ENCODE data around the gene NEO1. TPM values are rescaled to one million over a fixed set of nuclear protein-coding genes. Genes with fewer than 3 reads are reported as not detected.

Gene NEO1
- total RNA-seq, 4 donors from 2014 or later = 12.7 to 30.5 (median 16.4) TPM

GRCh38 chr15:73019601-73020146, 32.6 kb upstream of the NEO1 start:
- TF ChIP-seq, protein P1, sequence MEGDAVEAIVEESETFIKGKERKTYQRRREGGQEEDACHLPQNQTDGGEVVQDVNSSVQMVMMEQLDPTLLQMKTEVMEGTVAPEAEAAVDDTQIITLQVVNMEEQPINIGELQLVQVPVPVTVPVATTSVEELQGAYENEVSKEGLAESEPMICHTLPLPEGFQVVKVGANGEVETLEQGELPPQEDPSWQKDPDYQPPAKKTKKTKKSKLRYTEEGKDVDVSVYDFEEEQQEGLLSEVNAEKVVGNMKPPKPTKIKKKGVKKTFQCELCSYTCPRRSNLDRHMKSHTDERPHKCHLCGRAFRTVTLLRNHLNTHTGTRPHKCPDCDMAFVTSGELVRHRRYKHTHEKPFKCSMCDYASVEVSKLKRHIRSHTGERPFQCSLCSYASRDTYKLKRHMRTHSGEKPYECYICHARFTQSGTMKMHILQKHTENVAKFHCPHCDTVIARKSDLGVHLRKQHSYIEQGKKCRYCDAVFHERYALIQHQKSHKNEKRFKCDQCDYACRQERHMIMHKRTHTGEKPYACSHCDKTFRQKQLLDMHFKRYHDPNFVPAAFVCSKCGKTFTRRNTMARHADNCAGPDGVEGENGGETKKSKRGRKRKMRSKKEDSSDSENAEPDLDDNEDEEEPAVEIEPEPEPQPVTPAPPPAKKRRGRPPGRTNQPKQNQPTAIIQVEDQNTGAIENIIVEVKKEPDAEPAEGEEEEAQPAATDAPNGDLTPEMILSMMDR (IDR thresholded peaks at IDR 0.05; ENCODE audit: low read depth) = no peak

- TF ChIP-seq, protein P1 (IDR thresholded peaks at IDR 0.05; ENCODE audit: low read depth) = no peak
Measured at GRCh38 chr15:73021139-73021621, 31.1 kb upstream of the NEO1 start.

DNA sequence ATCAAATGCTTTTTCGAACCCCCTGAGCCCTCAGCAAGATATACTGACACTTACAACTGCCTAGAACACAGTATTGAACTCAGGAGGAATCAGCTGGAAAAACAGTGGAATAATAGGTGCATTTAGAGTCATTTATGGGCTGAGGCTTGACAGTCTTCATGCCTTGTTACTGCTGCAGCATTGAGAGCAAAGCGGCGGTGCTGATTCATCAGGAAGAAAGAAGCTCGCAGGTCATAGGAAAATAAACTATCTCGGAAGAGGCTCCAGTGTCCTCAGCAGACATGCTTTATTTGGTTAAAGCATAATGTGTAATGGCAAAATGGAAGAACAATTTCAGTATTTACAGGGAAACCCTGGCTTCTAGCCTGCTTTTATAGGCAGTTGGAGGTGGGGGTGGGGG, 30.1 kb upstream of the NEO1 start:
- TF ChIP-seq, protein P1 (IDR thresholded peaks at IDR 0.05; ENCODE audit: low read depth) = no peak

- TF ChIP-seq, protein P1 (IDR thresholded peaks at IDR 0.05; ENCODE audit: low read depth) = no peak
Measured at GRCh38 chr15:73023071-73023470, 29.2 kb upstream of the NEO1 start.

GRCh38 chr15:73024168-73024567, 28.1 kb upstream of the NEO1 start:
- TF ChIP-seq, protein P1 (IDR thresholded peaks at IDR 0.05; ENCODE audit: low read depth) = no peak

DNA sequence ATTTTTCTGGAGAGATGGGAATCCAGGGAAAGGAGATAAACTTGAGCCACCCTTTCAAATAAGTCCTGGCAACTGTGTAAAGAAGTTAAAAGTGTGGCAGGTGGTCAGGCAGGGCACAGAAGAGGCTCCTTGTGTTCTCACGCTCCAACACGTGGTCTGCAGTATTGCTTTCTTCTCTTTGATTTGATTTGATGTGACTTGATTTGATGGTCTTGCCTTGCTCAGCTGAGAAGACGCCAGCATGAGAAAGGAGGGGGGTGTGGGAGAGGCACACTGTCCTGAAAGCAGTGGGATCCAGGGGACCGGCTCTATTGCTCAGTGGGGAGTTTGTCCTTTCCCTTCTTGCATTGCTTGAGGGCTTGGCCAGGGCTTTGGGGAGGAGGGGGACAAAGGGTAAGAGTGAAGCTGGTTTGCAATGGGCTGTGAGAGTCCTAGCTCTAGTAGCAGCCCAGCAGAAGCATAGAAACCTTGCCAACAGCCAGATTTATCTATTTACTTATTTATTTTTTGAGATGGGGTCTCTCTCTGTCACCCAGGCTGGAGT, 25.7 kb upstream of the NEO1 start:
- TF ChIP-seq, protein P1 (IDR thresholded peaks at IDR 0.05; ENCODE audit: low read depth) = no peak

GRCh38 chr15:73028031-73028430, 24.2 kb upstream of the NEO1 start:
- TF ChIP-seq, protein P1 (IDR thresholded peaks at IDR 0.05; ENCODE audit: low read depth) = no peak

Measured in subcutaneous adipose tissue (tissue), 4 donors.